Stimulated activated CD4-positive, alpha-beta T cell treated with anti-CD3 and anti-CD28 coated beads, Interleukin-12 subunit alpha, Interleukin-12 subunit beta, amount 100 ng/mL, for 24 hours (primary cell): ENCODE results near the gene PI4KA.
"Not testable (repeated sequence)": the region's sequence is repeated elsewhere in the genome, so short reads cannot be mapped to it uniquely, and the experiment has no call there.

Source experiments
- DNase-seq, 2 experiments: peaks; one replicate each; pipeline ENCODE4 v3.0.0-alpha.2; 2020; ENCODE audit warnings: low read depth in 2 of 2

Gene PI4KA

GRCh38 chr22:20858615-20859416 lies at the start of gene PI4KA, which contains the start of gene SNAP29:
Gene PI4KA, minus strand, starts transcription at chr22:20858811. Its CDS starts 86 bp downstream, at chr22:20858725.
Gene SNAP29, plus strand, starts transcription at chr22:20859007. Its CDS starts 104 bp downstream, at chr22:20859111.
- DNase-seq: peak; percentile 92 to 97

GRCh38 chr22:20906387-20906767 lies 47.8 kb upstream of the PI4KA start:
- DNase-seq: no peak

- no peak for DNase-seq
Observed at GRCh38 chr22:20905415-20906386, 47.1 kb upstream of the PI4KA start.

GRCh38 chr22:20904980-20905355 lies 46.4 kb upstream of the PI4KA start:
- DNase-seq: no peak

- DNase-seq: no peak
Observed at GRCh38 chr22:20904008-20904979, 45.7 kb upstream of the PI4KA start.

GRCh38 chr22:20903093-20903492 lies 44.5 kb upstream of the PI4KA start:
- DNase-seq: no peak

- not testable (repeated sequence) for DNase-seq
Observed at GRCh38 chr22:20901093-20902033, 42.8 kb upstream of the PI4KA start.

GRCh38 chr22:20899827-20900423 lies 41.3 kb upstream of the PI4KA start:
- DNase-seq: no peak

- DNase-seq: not testable (repeated sequence)
Observed at GRCh38 chr22:20897737-20898136, 39.1 kb upstream of the PI4KA start.

GRCh38 chr22:20890975-20891374 lies 32.4 kb upstream of the PI4KA start:
- DNase-seq: no peak

- DNase-seq: no peak
Observed at GRCh38 chr22:20889904-20890540, 31.4 kb upstream of the PI4KA start.

GRCh38 chr22:20889025-20889704 lies 30.6 kb upstream of the PI4KA start:
- no peak for DNase-seq

GRCh38 chr22:20887375-20887774 lies 28.8 kb upstream of the PI4KA start:
- DNase-seq: no peak

GRCh38 chr22:20885557-20886323 lies 27.1 kb upstream of the PI4KA start:
- DNase-seq: peak in 1 of 2 experiments; percentile 40

GRCh38 chr22:20885017-20885556 lies 26.5 kb upstream of the PI4KA start:
- no peak for DNase-seq

- no peak for DNase-seq
Observed at GRCh38 chr22:20884454-20884853, 25.8 kb upstream of the PI4KA start.

GRCh38 chr22:20882855-20883254 lies 24.2 kb upstream of the PI4KA start:
- no peak for DNase-seq
